Spleen (tissue), 7 donors: Measurements from ENCODE around the gene DDX3X.
"Not testable (repeated sequence)": the region's sequence is repeated elsewhere in the genome, so short reads cannot be mapped to it uniquely, and the experiment has no call there.

ENCODE experiments used
- CTCF ChIP-seq, 11 experiments: fragments of 200-600 bp in 7 of 11; fragments of 450-650 bp in 4 of 11; sonication (generic) in 4 of 11; IDR thresholded peaks in 8 of 11; conservative IDR thresholded peaks in 3 of 11; 1 replicate in 7 of 11; 2 replicates in 4 of 11; pipeline versions ENCODE4 v1.4.0 to v1.8.0; 2016 to 2021; ENCODE audit warnings: antibody characterized with exemption in 11 of 11, inconsistent platforms in 4 of 11, mild to moderate bottlenecking in 1 of 11
- POLR2A ChIP-seq, 3 donors: fragments of 450-650 bp; IDR thresholded peaks; one replicate each; pipeline ENCODE4 v1.5.1; 2017; ENCODE audit warnings: antibody characterized with exemption in 3 of 3, mild to moderate bottlenecking in 1 of 3
- donor health status: DM: no; HTN: no; CAD: no; lungs with moderate emphysema.
- donor health status: DM: no; HTN: no; CAD: no.
- donor health status: DM: no; HTN: no; CAD: no.

- TF ChIP-seq CTCF (IDR thresholded peaks at IDR 0.05 in 8 of 11, conservative IDR thresholded peaks at IDR 0.05 in 3 of 11); POLR2A (IDR thresholded peaks at IDR 0.05): not testable (repeated sequence)
Measured at GRCh38 chrX:41316266-41316665, 17.7 kb upstream of the DDX3X start.
